Spleen (tissue), 7 donors: ENCODE measurements around the gene OGFRL1.

Experiments used
- POLR2A ChIP-seq, 3 donors: fragments of 450-650 bp; IDR thresholded peaks; one replicate each; pipeline ENCODE4 v1.5.1; 2017; ENCODE audit warnings: antibody characterized with exemption in 3 of 3, mild to moderate bottlenecking in 1 of 3
- POLR2AphosphoS5 ChIP-seq, 3 donors: sonication (generic); formaldehyde crosslinking; IDR thresholded peaks; one replicate each; pipeline ENCODE4 v1.5.1; 2017; ENCODE audit warnings: antibody characterized with exemption in 3 of 3
- TF ChIP-seq, protein P1 (sequence below), 11 experiments: fragments of 200-600 bp in 7 of 11; fragments of 450-650 bp in 4 of 11; sonication (generic) in 4 of 11; IDR thresholded peaks in 8 of 11; conservative IDR thresholded peaks in 3 of 11; 1 replicate in 7 of 11; 2 replicates in 4 of 11; pipeline versions ENCODE4 v1.4.0 to v1.8.0; 2016 to 2021; ENCODE audit warnings: antibody characterized with exemption in 11 of 11, inconsistent platforms in 4 of 11, mild to moderate bottlenecking in 1 of 11
- donor health status: DM: no; HTN: no; CAD: no; lungs with moderate emphysema.
- donor health status: DM: no; HTN: no; CAD: no.
- donor health status: DM: no; HTN: no; CAD: no.

GRCh38 chr6:71287926-71288227 lies 734 bp upstream of the OGFRL1 start:
- TF ChIP-seq, protein P1, sequence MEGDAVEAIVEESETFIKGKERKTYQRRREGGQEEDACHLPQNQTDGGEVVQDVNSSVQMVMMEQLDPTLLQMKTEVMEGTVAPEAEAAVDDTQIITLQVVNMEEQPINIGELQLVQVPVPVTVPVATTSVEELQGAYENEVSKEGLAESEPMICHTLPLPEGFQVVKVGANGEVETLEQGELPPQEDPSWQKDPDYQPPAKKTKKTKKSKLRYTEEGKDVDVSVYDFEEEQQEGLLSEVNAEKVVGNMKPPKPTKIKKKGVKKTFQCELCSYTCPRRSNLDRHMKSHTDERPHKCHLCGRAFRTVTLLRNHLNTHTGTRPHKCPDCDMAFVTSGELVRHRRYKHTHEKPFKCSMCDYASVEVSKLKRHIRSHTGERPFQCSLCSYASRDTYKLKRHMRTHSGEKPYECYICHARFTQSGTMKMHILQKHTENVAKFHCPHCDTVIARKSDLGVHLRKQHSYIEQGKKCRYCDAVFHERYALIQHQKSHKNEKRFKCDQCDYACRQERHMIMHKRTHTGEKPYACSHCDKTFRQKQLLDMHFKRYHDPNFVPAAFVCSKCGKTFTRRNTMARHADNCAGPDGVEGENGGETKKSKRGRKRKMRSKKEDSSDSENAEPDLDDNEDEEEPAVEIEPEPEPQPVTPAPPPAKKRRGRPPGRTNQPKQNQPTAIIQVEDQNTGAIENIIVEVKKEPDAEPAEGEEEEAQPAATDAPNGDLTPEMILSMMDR (IDR thresholded peaks at IDR 0.05 in 8 of 11, conservative IDR thresholded peaks at IDR 0.05 in 3 of 11), result no peak
- TF ChIP-seq POLR2AphosphoS5 (IDR thresholded peaks at IDR 0.05) (no peak), POLR2A (IDR thresholded peaks at IDR 0.05) (no peak)
